ENCODE measurements around the gene CLEC16A. TPM values are rescaled to one million over a fixed set of nuclear protein-coding genes. Genes with fewer than 3 reads are reported as not detected.
"Not testable (repeated sequence)": the region's sequence is repeated elsewhere in the genome, so short reads cannot be mapped to it uniquely, and the experiment has no call there.

The CLEC16A gene
- total and polyA plus RNA-seq, 3 experiments from 2014 or later: 18.6 to 38.2 (median 38.1) TPM

DNA sequence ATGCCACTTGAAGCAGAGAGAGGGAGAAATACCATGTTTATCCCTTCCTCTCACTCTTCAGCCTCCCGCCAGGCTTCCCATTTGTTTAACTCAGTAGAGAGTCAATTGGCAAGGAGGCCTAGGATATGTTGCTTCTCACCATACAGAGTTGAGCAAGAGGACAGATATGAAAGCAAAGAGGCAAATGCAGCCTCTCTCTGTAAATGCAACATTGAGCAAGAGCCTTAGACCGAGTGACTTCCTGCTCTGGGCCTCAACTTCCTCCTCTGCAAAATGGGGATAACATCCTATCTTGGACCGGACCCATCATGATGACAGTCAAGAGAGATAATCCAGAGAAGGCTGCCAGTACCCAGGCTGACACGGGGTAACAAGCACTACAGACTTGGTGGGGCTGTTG, 274.8 kb downstream of the CLEC16A start:
- Mint-ChIP-seq H3K4me1 (peaks cover 11 to 19% (median 17%) of the 10 kb centered on the region in 3 donors), H3K27me3 (no peaks in the 10 kb centered on the region), H3K9me3 (peaks cover 3 to 12% (median 8%) of the 10 kb centered on the region in 5 donors), H3K36me3 (peaks cover 0 to 14% (median 0%) of the 10 kb centered on the region in 3 donors), H3K4me3 (no peak overlapping the region), H3K27ac (no peak overlapping the region)
- Histone ChIP-seq H3K4me3 (ENCODE audit: low read length) (no peak overlapping the region), H3K4me1 (ENCODE audit: insufficient read depth, low read length) (peaks cover 13% of the 10 kb centered on the region), H3K9me3 (ENCODE audit: low read length) (no peaks in the 10 kb centered on the region), H3K36me3 (ENCODE audit: insufficient read depth, low read length) (no peaks in the 10 kb centered on the region), H3K27me3 (ENCODE audit: insufficient read depth, low read length, poor library complexity, severe bottlenecking) (no peaks in the 10 kb centered on the region), H3K27ac (ENCODE audit: low read depth, low read length) (no peak overlapping the region)
- CTCF ChIA-PET: interaction anchor here (3.3 kb wide), 1 partner anchor 14 kb away, joined by 9 read pairs; no protein-coding TSS in a partner anchor
- no peak for DNase-seq
- POLR2A ChIA-PET: interaction anchor here (0.6 kb wide), 1 partner anchor 35 kb away, joined by 3 read pairs; no protein-coding TSS in a partner anchor

DNA sequence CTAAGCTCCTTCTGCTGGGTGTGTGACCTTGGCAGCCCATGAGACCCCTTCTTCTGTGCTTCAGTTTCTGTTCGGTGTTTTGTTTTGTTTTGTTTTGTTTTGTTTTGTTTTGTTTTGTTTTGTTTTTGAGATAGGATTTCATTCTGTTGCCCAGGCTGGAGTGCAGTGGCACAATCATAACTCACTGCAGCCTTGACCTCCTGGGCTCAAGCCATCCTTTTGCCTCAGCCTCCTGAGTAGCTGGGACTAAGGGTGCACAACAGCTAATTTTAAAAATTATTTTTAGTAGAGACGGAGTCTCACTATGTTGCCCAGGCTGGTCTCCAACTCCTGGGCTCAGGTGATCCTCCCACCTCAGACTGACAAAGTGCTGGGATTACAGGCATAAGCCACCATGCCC, 276.1 kb downstream of the CLEC16A start:
- DNase-seq; H3K4me3 Mint-ChIP-seq; H3K9me3 ChIP-seq (ENCODE audit: low read length); H3K36me3 ChIP-seq (ENCODE audit: insufficient read depth, low read length); H3K27ac Mint-ChIP-seq; H3K27me3 Mint-ChIP-seq; POLR2A ChIA-PET; H3K4me3 ChIP-seq (ENCODE audit: low read length); H3K27me3 ChIP-seq (ENCODE audit: insufficient read depth, low read length, poor library complexity, severe bottlenecking); H3K27ac ChIP-seq (ENCODE audit: low read depth, low read length): not testable (repeated sequence)
- CTCF ChIA-PET: interaction anchor here (2.2 kb wide), 1 partner anchor 35 kb away, joined by 8 read pairs; the partner anchor contains the start of gene SOCS1
- peaks cover 26% of the 10 kb centered on the region for H3K4me1 ChIP-seq (ENCODE audit: insufficient read depth, low read length)
- Mint-ChIP-seq H3K36me3 (peaks cover 0 to 14% (median 0%) of the 10 kb centered on the region in 3 donors), H3K4me1 (peaks cover 25 to 33% (median 31%) of the 10 kb centered on the region in 3 donors), H3K9me3 (peaks cover 3 to 12% (median 8%) of the 10 kb centered on the region in 5 donors)

DNA sequence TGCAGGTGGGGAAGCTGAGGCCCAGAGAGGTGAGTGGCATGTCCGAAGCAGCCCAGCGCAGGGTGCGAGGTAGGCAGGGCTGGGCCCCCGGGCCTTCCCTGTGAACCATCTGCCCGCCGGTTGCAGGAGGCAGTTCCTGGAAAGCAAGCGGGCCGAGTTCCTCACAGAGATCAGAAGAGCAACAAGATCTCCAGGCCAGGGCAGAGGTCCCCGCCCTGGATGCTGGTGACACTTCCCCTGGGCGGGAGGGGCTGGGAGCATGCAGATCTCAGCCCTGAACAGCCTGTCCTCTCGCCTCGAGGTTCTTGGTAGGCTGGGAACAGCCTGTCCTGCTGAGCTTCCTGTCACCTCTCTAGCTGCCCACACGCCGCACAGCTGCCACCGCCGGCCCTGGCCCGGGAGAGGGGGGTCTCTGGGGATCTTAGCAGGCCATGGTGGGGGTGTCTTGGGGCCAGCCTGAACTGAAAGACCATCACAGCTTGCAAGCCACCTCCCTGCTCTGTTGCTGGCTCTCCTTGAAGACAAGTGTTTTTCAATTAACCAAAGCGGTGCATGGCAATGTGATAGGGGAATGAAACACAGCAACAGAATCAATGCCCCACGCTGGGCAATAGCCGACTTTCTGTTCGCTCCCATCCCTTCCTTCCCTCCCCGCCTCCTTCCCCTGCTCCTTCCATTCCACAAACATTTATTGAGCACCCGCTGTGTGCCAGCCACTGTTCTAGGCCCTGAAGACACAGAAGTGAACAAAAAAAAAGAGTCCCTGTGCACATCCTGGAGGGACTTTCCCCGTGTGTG, 279.9 kb downstream of the CLEC16A start:
- peaks cover 0 to 1% (median 0%) of the 10 kb centered on the region in 5 donors for H3K9me3 Mint-ChIP-seq
- H3K36me3 ChIP-seq (ENCODE audit: insufficient read depth, low read length): no peaks in the 10 kb centered on the region
- no peaks in the 10 kb centered on the region for H3K27me3 ChIP-seq (ENCODE audit: insufficient read depth, low read length, poor library complexity, severe bottlenecking)
- ChIA-PET POLR2A (interaction anchor here (1.2 to 4.8 kb wide), 3 partner anchors 9 to 31 kb away, joined by 6 to 74 read pairs (median 7); partner anchors contain the start of gene SOCS1), CTCF (interaction anchor here (1.1 to 2.9 kb wide), 8 partner anchors 9 to 260 kb away, joined by 3 to 45 read pairs (median 4); partner anchors contain the start of gene SOCS1)
- no peaks in the 10 kb centered on the region for H3K36me3 Mint-ChIP-seq
- no peaks in the 10 kb centered on the region for H3K9me3 ChIP-seq (ENCODE audit: low read length)
- H3K4me3 Mint-ChIP-seq: peak overlapping the region; percentile 77 to 92 (median 81)
- DNase-seq: peak; percentile 40 to 74 (median 56)
- peak overlapping the region; percentile 52 for H3K4me3 ChIP-seq (ENCODE audit: low read length)
- H3K4me1 Mint-ChIP-seq: peaks cover 36 to 42% (median 38%) of the 10 kb centered on the region in 3 donors
- H3K27ac Mint-ChIP-seq: peak overlapping the region; percentile 94 to 98 (median 96)
- H3K4me1 ChIP-seq (ENCODE audit: insufficient read depth, low read length): peaks cover 39% of the 10 kb centered on the region
- peak overlapping the region; percentile 76 for H3K27ac ChIP-seq (ENCODE audit: low read depth, low read length)
- no peaks in the 10 kb centered on the region for H3K27me3 Mint-ChIP-seq

DNA sequence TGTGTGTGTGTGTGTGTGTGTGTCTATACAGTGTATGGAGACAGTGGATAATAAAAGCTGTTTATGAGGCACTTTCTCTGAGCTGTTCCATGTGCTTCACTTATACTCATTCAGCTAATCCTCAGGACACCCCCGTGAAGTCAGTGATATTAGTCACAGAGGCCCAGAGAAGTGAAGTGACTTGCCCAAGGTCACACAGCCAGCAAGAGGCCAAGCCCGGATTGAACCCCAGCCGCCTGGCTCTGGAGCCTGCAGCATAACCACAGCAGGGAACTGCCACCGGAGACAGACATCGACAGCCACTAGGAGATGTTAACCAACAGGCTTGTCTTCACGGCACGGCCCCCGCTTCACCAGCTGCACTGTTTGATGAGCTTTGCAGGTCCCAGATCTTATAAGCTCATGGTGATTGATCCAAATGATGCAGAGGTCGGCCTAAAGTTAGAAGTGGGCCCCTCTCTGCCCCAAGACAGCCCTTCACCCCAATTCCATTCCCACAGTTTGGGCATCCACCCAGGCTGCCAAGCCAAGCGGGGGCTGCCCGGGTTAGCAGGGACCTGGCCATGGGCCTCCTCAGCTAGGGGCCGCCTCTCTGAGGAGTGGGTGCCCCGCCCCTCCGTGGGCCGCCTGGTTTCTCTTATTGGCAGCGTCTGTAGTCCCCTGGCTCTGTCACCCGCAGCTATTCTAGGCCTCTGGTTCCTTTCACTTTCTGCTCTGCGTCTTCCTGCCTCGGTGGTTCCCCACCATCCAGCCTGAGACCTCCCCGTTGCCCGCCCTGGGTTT, 280.7 kb downstream of the CLEC16A start:
- Histone ChIP-seq H3K27me3 (ENCODE audit: insufficient read depth, low read length, poor library complexity, severe bottlenecking) (no peaks in the 10 kb centered on the region), H3K4me3 (ENCODE audit: low read length) (peak overlapping the region; percentile 52), H3K4me1 (ENCODE audit: insufficient read depth, low read length) (peaks cover 47% of the 10 kb centered on the region), H3K9me3 (ENCODE audit: low read length) (no peaks in the 10 kb centered on the region), H3K36me3 (ENCODE audit: insufficient read depth, low read length) (no peaks in the 10 kb centered on the region), H3K27ac (ENCODE audit: low read depth, low read length) (peak overlapping the region; percentile 76)
- H3K36me3 Mint-ChIP-seq: no peaks in the 10 kb centered on the region
- peaks cover 0 to 1% (median 0%) of the 10 kb centered on the region in 5 donors for H3K9me3 Mint-ChIP-seq
- ChIA-PET POLR2A (interaction anchor here (0.8 to 4.8 kb wide), 5 partner anchors 8 to 38 kb away, joined by 3 to 74 read pairs (median 6); partner anchors contain the start of gene SOCS1), CTCF (interaction anchor here (1.1 to 2.9 kb wide), 10 partner anchors 8 to 261 kb away, joined by 3 to 45 read pairs (median 4); partner anchors contain the start of gene SOCS1)
- H3K27ac Mint-ChIP-seq: peak overlapping the region; percentile 94 to 98 (median 96)
- H3K4me3 Mint-ChIP-seq: peak overlapping the region; percentile 77 to 92 (median 81)
- no peaks in the 10 kb centered on the region for H3K27me3 Mint-ChIP-seq
- peaks cover 40 to 49% (median 46%) of the 10 kb centered on the region in 3 donors for H3K4me1 Mint-ChIP-seq
- peak; percentile 57 to 91 (median 82) for DNase-seq

DNA sequence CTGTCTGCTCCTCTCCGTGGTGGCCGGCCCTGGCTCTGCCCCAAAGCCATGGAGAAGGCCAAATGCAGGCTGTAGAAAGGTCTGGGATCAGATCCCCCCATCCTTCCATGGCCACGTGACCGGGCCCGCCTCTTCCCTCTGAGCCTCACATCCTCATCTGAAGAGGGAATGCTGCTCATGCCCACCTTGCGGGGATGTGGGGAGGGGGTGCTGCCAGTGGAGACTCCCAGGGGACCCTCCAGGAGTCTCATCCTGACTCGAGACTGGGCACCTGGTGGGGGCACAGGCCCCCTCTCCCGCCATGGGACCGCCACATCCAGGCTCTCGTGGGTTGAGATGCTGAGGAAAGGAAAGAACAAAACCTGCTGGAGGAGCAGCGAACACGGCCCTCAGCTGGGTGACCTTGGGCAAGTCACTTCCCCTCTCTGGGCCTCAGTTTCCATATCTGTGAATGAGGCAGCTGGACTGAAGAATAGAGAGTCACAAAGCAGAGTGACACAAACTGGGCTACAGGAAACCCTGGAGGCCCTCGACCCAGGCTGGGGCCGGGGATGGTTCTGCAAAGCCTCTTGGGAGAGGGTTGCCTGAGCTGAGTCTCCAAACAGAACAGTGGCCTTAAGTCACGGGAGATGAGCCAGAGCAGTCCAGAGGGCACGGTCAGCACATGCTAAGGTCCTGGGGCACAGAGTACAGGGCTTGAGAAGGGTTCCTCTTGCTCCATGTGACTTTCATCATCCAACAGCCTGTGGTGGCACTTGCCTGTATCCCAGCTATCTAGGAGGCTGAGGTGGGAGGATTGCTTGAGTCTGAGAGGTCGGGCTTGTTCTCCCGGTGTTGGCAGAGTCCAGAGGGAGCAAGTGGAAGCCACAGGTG, 281.5 kb downstream of the CLEC16A start:
- Mint-ChIP-seq H3K4me1 (peaks cover 40 to 51% (median 49%) of the 10 kb centered on the region in 3 donors), H3K27ac (peak overlapping the region; percentile 94 to 98 (median 96)), H3K9me3 (peaks cover 0 to 1% (median 0%) of the 10 kb centered on the region in 5 donors), H3K36me3 (no peaks in the 10 kb centered on the region), H3K4me3 (peak overlapping the region; percentile 77 to 92 (median 81)), H3K27me3 (no peaks in the 10 kb centered on the region)
- peak overlapping the region; percentile 76 for H3K27ac ChIP-seq (ENCODE audit: low read depth, low read length)
- no peaks in the 10 kb centered on the region for H3K36me3 ChIP-seq (ENCODE audit: insufficient read depth, low read length)
- H3K27me3 ChIP-seq (ENCODE audit: insufficient read depth, low read length, poor library complexity, severe bottlenecking): no peaks in the 10 kb centered on the region
- H3K4me3 ChIP-seq (ENCODE audit: low read length): peak overlapping the region; percentile 52
- CTCF ChIA-PET: interaction anchor here (1.1 to 2.9 kb wide), 9 partner anchors 8 to 262 kb away, joined by 3 to 45 read pairs (median 4); partner anchors contain the start of gene SOCS1
- DNase-seq: no peak
- POLR2A ChIA-PET: interaction anchor here (0.8 to 4.8 kb wide), 5 partner anchors 7 to 38 kb away, joined by 3 to 74 read pairs (median 6); partner anchors contain the start of gene SOCS1
- H3K4me1 ChIP-seq (ENCODE audit: insufficient read depth, low read length): peaks cover 52% of the 10 kb centered on the region
- no peaks in the 10 kb centered on the region for H3K9me3 ChIP-seq (ENCODE audit: low read length)

DNA sequence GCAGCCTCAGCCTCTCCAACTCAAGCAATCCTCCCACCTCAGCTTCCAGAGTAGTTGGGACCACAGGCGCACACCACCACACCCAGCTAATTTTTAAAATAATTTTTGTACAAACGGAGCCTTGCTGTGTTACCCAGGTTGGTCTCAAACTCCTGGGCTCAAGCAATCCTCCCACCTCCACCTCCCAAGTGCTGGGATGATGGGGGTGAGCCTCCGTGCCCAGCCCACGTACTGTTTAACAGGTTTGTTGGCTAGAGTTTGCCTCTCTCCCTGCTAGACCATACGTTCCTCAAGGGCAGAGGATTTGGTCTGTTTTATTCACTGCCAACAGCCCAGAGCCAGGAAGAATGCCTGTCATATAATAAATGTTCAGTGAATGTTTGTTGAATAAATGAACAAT, 285.1 kb downstream of the CLEC16A start:
- Histone ChIP-seq H3K36me3 (ENCODE audit: insufficient read depth, low read length) (no peaks in the 10 kb centered on the region), H3K27ac (ENCODE audit: low read depth, low read length) (no peak overlapping the region), H3K4me3 (ENCODE audit: low read length) (no peak overlapping the region), H3K9me3 (ENCODE audit: low read length) (no peaks in the 10 kb centered on the region), H3K4me1 (ENCODE audit: insufficient read depth, low read length) (peaks cover 68% of the 10 kb centered on the region), H3K27me3 (ENCODE audit: insufficient read depth, low read length, poor library complexity, severe bottlenecking) (no peaks in the 10 kb centered on the region)
- Mint-ChIP-seq H3K27me3 (peaks cover 0 to 2% of the 10 kb centered on the region in 2 donors), H3K9me3 (peaks cover 0 to 1% (median 0%) of the 10 kb centered on the region in 5 donors), H3K36me3 (no peaks in the 10 kb centered on the region), H3K27ac (peak overlapping the region in 5 of 8 donors; percentile 19 to 97 (median 71)), H3K4me1 (peaks cover 58 to 75% (median 70%) of the 10 kb centered on the region in 3 donors), H3K4me3 (no peak overlapping the region)
- ChIA-PET POLR2A (no interaction called here), CTCF (no interaction called here)
- no peak for DNase-seq

DNA sequence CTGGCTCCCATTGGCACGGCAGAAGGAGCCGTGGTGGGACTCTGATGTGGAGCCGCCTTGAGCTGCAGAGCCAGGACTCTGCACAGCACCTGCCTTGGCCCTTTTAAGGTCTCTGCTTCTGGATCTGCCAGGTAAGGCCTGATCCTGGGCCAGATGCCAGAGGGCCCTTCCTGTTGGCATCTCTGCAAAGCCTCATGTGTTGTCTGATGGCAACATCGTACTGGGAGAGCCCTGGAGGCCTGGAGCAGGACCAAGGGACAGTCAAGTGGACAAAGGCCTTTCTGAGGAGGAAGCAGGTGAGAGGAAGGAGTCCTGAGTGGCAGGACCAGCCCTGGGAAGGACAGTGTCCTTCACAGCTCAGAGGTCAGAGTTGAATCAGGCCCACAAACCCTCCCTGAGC, 285.5 kb downstream of the CLEC16A start:
- peaks cover 68% of the 10 kb centered on the region for H3K4me1 ChIP-seq (ENCODE audit: insufficient read depth, low read length)
- H3K36me3 ChIP-seq (ENCODE audit: insufficient read depth, low read length): no peaks in the 10 kb centered on the region
- POLR2A ChIA-PET: no interaction called here
- Mint-ChIP-seq H3K36me3 (no peaks in the 10 kb centered on the region), H3K4me3 (no peak overlapping the region), H3K27me3 (peaks cover 0 to 2% of the 10 kb centered on the region in 2 donors), H3K4me1 (peaks cover 56 to 75% (median 70%) of the 10 kb centered on the region in 3 donors), H3K9me3 (peaks cover 0 to 1% (median 0%) of the 10 kb centered on the region in 5 donors), H3K27ac (peak overlapping the region in 5 of 8 donors; percentile 29 to 97 (median 61))
- H3K9me3 ChIP-seq (ENCODE audit: low read length): no peaks in the 10 kb centered on the region
- H3K4me3 ChIP-seq (ENCODE audit: low read length): no peak overlapping the region
- CTCF ChIA-PET: no interaction called here
- H3K27ac ChIP-seq (ENCODE audit: low read depth, low read length): no peak overlapping the region
- H3K27me3 ChIP-seq (ENCODE audit: insufficient read depth, low read length, poor library complexity, severe bottlenecking): no peaks in the 10 kb centered on the region
- DNase-seq: no peak
